CD4-positive, alpha-beta T cell treated with Interleukin-1 beta for 1 hour (primary cell): ENCODE results near the gene FAM76B.

Experiments
- DNase-seq, 2 donors: peaks; one replicate each; pipeline ENCODE4 v3.0.0-alpha.2; 2020 to 2022

The FAM76B gene

GRCh38 chr11:95791709-95792033, 2.1 kb upstream of the FAM76B start:
- DNase-seq = no peak

GRCh38 chr11:95790933-95791708, 1.5 kb upstream of the FAM76B start:
- peak; percentile 49 to 58 for DNase-seq

GRCh38 chr11:95790123-95790932, 746 bp upstream of the FAM76B start, which contains the start of gene CEP57:
Gene CEP57 (plus strand): TSS chr11:95790498. CDS start chr11:95790699, 201 bp downstream.
- peak; percentile 93 to 95 for DNase-seq

- DNase-seq = peak; percentile 19 to 39
Observed at GRCh38 chr11:95788921-95789505, 569 bp downstream of the FAM76B start.

GRCh38 chr11:95780544-95780943, 9.0 kb downstream of the FAM76B start:
- DNase-seq = no peak

GRCh38 chr11:95778699-95779098, 10.9 kb downstream of the FAM76B start:
- DNase-seq = no peak

- no peak for DNase-seq
Observed at GRCh38 chr11:95776859-95777258, 12.7 kb downstream of the FAM76B start.

GRCh38 chr11:95768521-95768920, 21.1 kb downstream of the FAM76B start:
- DNase-seq = no peak

GRCh38 chr11:95767498-95767897, 22.1 kb downstream of the FAM76B start:
- no peak for DNase-seq

GRCh38 chr11:95766701-95767100, 22.9 kb downstream of the FAM76B start:
- no peak for DNase-seq

GRCh38 chr11:95764267-95764898, 25.2 kb downstream of the FAM76B start:
- DNase-seq = peak in 1 of 2 donors; percentile 72

GRCh38 chr11:95762534-95762933, 27.0 kb downstream of the FAM76B start:
- no peak for DNase-seq

- no peak for DNase-seq
Observed at GRCh38 chr11:95760941-95761340, 28.6 kb downstream of the FAM76B start.

- DNase-seq = no peak
Observed at GRCh38 chr11:95751515-95751914, 38.1 kb downstream of the FAM76B start.

- no peak for DNase-seq
Observed at GRCh38 chr11:95750101-95750500, 39.5 kb downstream of the FAM76B start.

GRCh38 chr11:95739108-95739938, 50.3 kb downstream of the FAM76B start:
- no peak for DNase-seq

GRCh38 chr11:95736809-95737208, 52.8 kb downstream of the FAM76B start:
- DNase-seq = no peak

GRCh38 chr11:95736355-95736754, 53.2 kb downstream of the FAM76B start:
- DNase-seq = no peak

- no peak for DNase-seq
Observed at GRCh38 chr11:95734009-95734572, 55.5 kb downstream of the FAM76B start.

- no peak for DNase-seq
Observed at GRCh38 chr11:95732930-95733602, 56.5 kb downstream of the FAM76B start.

- DNase-seq = no peak
Observed at GRCh38 chr11:95729462-95729861, 60.1 kb downstream of the FAM76B start.
